IMR-90 (cell line): ENCODE results near the gene ASIC2. TPM values are rescaled to one million over a fixed set of nuclear protein-coding genes. Genes with fewer than 3 reads are reported as not detected.

Experiments
- ATAC-seq: fragments of 200-7000 bp; cut with Tn5 transposase; 2 replicates; pipeline ENCODE4 v1.9.1; 2020; ENCODE audit warnings: low read depth, mild to moderate bottlenecking, moderate library complexity
- BruUV-seq: library from RNA; stranded (reverse); fragments of 400-500 nt; replicated peaks from 2 replicates; lab custom pipeline; 2021; lab: Mats Ljungman, UMichigan
- CTCF ChIA-PET: fragments of 300-600 bp; formaldehyde crosslinking; extraction: SDS; loops from one replicate; lab custom pipeline; 2021; ENCODE audit warnings: antibody characterized with exemption; lab: Yijun Ruan, JAX
- POLR2A ChIA-PET: fragments of 300-600 bp; sonication (Branson Sonifier 250); formaldehyde crosslinking; loops from one replicate; lab custom pipeline; 2022; ENCODE audit warnings: antibody characterized with exemption; ENCODE audit not compliant: unreplicated experiment; lab: Charles Lee
- DNase-seq: peaks from one replicate; pipeline ENCODE4 v3.0.0; 2013
- H2AFZ ChIP-seq: replicated peaks from 2 replicates; pipeline ENCODE3; 2013; ENCODE audit warnings: low read length, mild to moderate bottlenecking; ENCODE audit not compliant: poor library complexity
- H2AK5ac ChIP-seq: 2 replicates; pipeline ENCODE4 v1.6.1; 2013; ENCODE audit warnings: low read depth, low read length, inconsistent platforms
- H2AK9ac ChIP-seq: replicated peaks from 2 replicates; pipeline ENCODE3; 2013; ENCODE audit warnings: mild to moderate bottlenecking, low read depth, low read length, moderate library complexity; ENCODE audit not compliant: poor library complexity
- H2BK120ac ChIP-seq: 2 replicates; pipeline ENCODE4 v1.6.1; 2013; ENCODE audit warnings: low read depth, low read length, inconsistent platforms
- H2BK15ac ChIP-seq: 3 replicates; pipeline ENCODE4 v1.6.1; 2013; ENCODE audit warnings: low read depth, low read length, inconsistent platforms
- H2BK20ac ChIP-seq: 2 replicates; pipeline ENCODE4 v1.6.1; 2013; ENCODE audit warnings: low read depth, mild to moderate bottlenecking, inconsistent platforms, low read length, moderate library complexity
- H2BK5ac ChIP-seq: 2 replicates; pipeline ENCODE4 v1.6.1; 2013; ENCODE audit warnings: mild to moderate bottlenecking, low read depth, low read length, inconsistent platforms; ENCODE audit not compliant: poor library complexity, severe bottlenecking
- H3K14ac ChIP-seq: replicated peaks from 2 replicates; pipeline ENCODE4 v1.6.1; 2013; ENCODE audit warnings: low read depth, low read length, inconsistent platforms
- H3K18ac ChIP-seq: 2 replicates; pipeline ENCODE4 v1.6.1; 2013; ENCODE audit warnings: low read depth, low read length, control low read depth
- H3K23ac ChIP-seq: 2 replicates; pipeline ENCODE4 v1.6.1; 2013; ENCODE audit warnings: low read depth, low read length, inconsistent platforms
- H3K27ac ChIP-seq: 2 replicates; pipeline ENCODE4 v1.5.1; 2013; ENCODE audit warnings: mild to moderate bottlenecking, control low read depth, low read length; ENCODE audit not compliant: insufficient read depth
- H3K27me3 ChIP-seq: 2 replicates; pipeline ENCODE4 v1.6.1; 2013; ENCODE audit warnings: low read length; ENCODE audit not compliant: control insufficient read depth, insufficient read depth
- H3K36me3 ChIP-seq: 2 replicates; pipeline ENCODE4 v1.6.1; 2013; ENCODE audit warnings: low read length, mixed read lengths; ENCODE audit not compliant: control insufficient read depth, insufficient read depth
- H3K4ac ChIP-seq: 2 replicates; pipeline ENCODE4 v1.6.1; 2013; ENCODE audit warnings: low read depth, low read length, inconsistent platforms
- H3K4me1 ChIP-seq: 2 replicates; pipeline ENCODE4 v1.6.1; 2013; ENCODE audit warnings: low read length, mixed read lengths; ENCODE audit not compliant: control insufficient read depth, insufficient read depth
- H3K4me2 ChIP-seq: 2 replicates; pipeline ENCODE4 v1.6.1; 2013; ENCODE audit warnings: low read depth, mild to moderate bottlenecking, control low read depth, low read length, moderate library complexity
- H3K4me3 ChIP-seq: 2 replicates; pipeline ENCODE4 v1.5.1; 2013; ENCODE audit warnings: low read depth, mild to moderate bottlenecking, control low read depth, low read length, moderate library complexity; ENCODE audit not compliant: insufficient read depth
- H3K56ac ChIP-seq: 2 replicates; pipeline ENCODE4 v1.6.1; 2013; ENCODE audit warnings: low read length, inconsistent platforms; ENCODE audit not compliant: insufficient read depth; ENCODE audit errors: extremely low read depth
- H3K79me1 ChIP-seq, 2 experiments: 2 replicates each; pipeline ENCODE4 v1.6.1; 2013; ENCODE audit warnings: low read length in 2 of 2, inconsistent platforms in 1 of 2, low read depth in 1 of 2
- H3K9ac ChIP-seq: 2 replicates; pipeline ENCODE4 v1.6.1; 2013; ENCODE audit warnings: low read depth, low read length, control low read depth
- H3K9me1 ChIP-seq: 2 replicates; pipeline ENCODE4 v1.6.1; 2013; ENCODE audit warnings: low read length, inconsistent platforms; ENCODE audit not compliant: insufficient read depth
- H3K9me3 ChIP-seq: 2 replicates; pipeline ENCODE4 v1.6.1; 2013; ENCODE audit warnings: low read length; ENCODE audit not compliant: control insufficient read depth, insufficient read depth
- H4K20me1 ChIP-seq: 2 replicates; pipeline ENCODE4 v1.6.1; 2013; ENCODE audit warnings: low read length, inconsistent platforms; ENCODE audit not compliant: insufficient read depth
- H4K5ac ChIP-seq: 2 replicates; pipeline ENCODE4 v1.6.1; 2013; ENCODE audit warnings: mild to moderate bottlenecking, low read depth, low read length, control low read depth
- H4K8ac ChIP-seq, 2 experiments: 2 replicates each; pipeline ENCODE4 v1.6.1; 2013; ENCODE audit warnings: low read depth in 2 of 2, low read length in 2 of 2, control low read depth in 1 of 2, inconsistent platforms in 1 of 2
- H4K91ac ChIP-seq: 2 replicates; pipeline ENCODE4 v1.6.1; 2013; ENCODE audit warnings: low read depth, low read length, inconsistent platforms; ENCODE audit not compliant: insufficient read depth
- CEBPB ChIP-seq: IDR thresholded peaks from 2 replicates; pipeline ENCODE4 v1.6.1; 2012; ENCODE audit warnings: low read depth, low read length, improper control_type of control experiment
- CHD1 ChIP-seq: IDR thresholded peaks from 2 replicates; pipeline ENCODE4 v1.6.1; 2012; ENCODE audit warnings: low read depth, low read length, improper control_type of control experiment
- CTCF ChIP-seq: conservative IDR thresholded peaks from 2 replicates; pipeline ENCODE4 v1.5.1; 2012; ENCODE audit warnings: mild to moderate bottlenecking, low read depth, low read length, improper control_type of control experiment
- POLR2A ChIP-seq: IDR thresholded peaks from 2 replicates; pipeline ENCODE4 v1.6.1; 2012; ENCODE audit warnings: mild to moderate bottlenecking, low read depth, low read length
- RAD21 ChIP-seq: IDR thresholded peaks from 2 replicates; pipeline ENCODE4 v1.6.1; 2012; ENCODE audit warnings: low read length, improper control_type of control experiment
- RCOR1 ChIP-seq: IDR thresholded peaks from 2 replicates; pipeline ENCODE4 v1.6.1; 2012; ENCODE audit warnings: mild to moderate bottlenecking, low read length, improper control_type of control experiment; ENCODE audit not compliant: insufficient replicate concordance
- WGBS, 2 experiments: methylation state at CpG; one replicate each; pipeline versions ENCODE4 v1.1.5 to v1.1.7; 2013; ENCODE audit warnings: missing lambda C conversion rate in 2 of 2; ENCODE audit not compliant: insufficient read length in 1 of 2; ENCODE audit errors: extremely low coverage in 2 of 2; 5-methylcytosine and 5-hydroxymethylcytosine counted together
- dilution Hi-C: fragments of 300-500 bp; cut with HindIII; formaldehyde crosslinking; loops from one replicate; pipeline ENCODE4 v1.14.3; 2018; ENCODE audit warnings: low sequenced_read_pairs; ENCODE audit not compliant: unreplicated experiment
- in situ Hi-C: fragments of 300-500 bp; cut with MboI; formaldehyde crosslinking; loops from 3 replicates; pipeline ENCODE4 v1.14.3; 2019; ENCODE audit warnings: low sequenced_read_pairs, inconsistent platforms, mixed read lengths
- intact Hi-C: fragments of 100-400 bp; cut with micrococcal nuclease; formaldehyde crosslinking; loops from 2 replicates; pipeline ENCODE4 v1.10.0; 2022
- polyA plus RNA-seq, 3 experiments: library from polyadenylated mRNA; depleted of rRNA; stranded (reverse); fragments of >200 nt; gene quantifications; 2 replicates each; pipeline ENCODE4 v1.2.3, GENCODE V29; 2012; ENCODE audit warnings: low replicate concordance in 1 of 3
- total RNA-seq: library from RNA; depleted of rRNA; stranded (reverse); fragments of >200 nt; gene quantifications from 2 replicates; pipeline ENCODE4 v1.2.3, GENCODE V29; 2012

ASIC2 gene
- total and polyA plus RNA-seq, 2 of the 4 experiments (the other 2 are of a cell fraction), result under 0.01 to 0.15 TPM

- dilution Hi-C loops, result no loop called here
- in situ Hi-C loops, result no loop called here
- H3K9me3 ChIP-seq, result no peaks in the 10 kb centered on the region
- no peak overlapping the region for H3K56ac ChIP-seq
- no peak for ATAC-seq
- no peak for DNase-seq
- H3K9me1 ChIP-seq, result no peaks in the 10 kb centered on the region; the same call in 1 of the 2 replicates
- no peaks in the 10 kb centered on the region for H3K36me3 ChIP-seq
- no peak overlapping the region for H4K5ac ChIP-seq
- H2BK20ac ChIP-seq, result no peak overlapping the region
- intact Hi-C loops, result no loop called here
- ChIA-PET CTCF (no interaction called here), POLR2A (no interaction called here)
- no peaks in the 10 kb centered on the region for H3K4me1 ChIP-seq
- no TSS peak for BruUV-seq
- H2AK9ac ChIP-seq, result no peak overlapping the region
- H3K4me3 ChIP-seq, result no peak overlapping the region
- no peak overlapping the region for H2AFZ ChIP-seq
- H3K18ac ChIP-seq, result no peak overlapping the region
- H3K27ac ChIP-seq, result no peak overlapping the region
- H3K27me3 ChIP-seq, result peaks cover 10% of the 10 kb centered on the region
- H4K20me1 ChIP-seq, result no peaks in the 10 kb centered on the region
- no peak overlapping the region for H2BK5ac ChIP-seq
- no peak overlapping the region for H3K4me2 ChIP-seq
- H3K79me1 ChIP-seq, result no peaks in the 10 kb centered on the region
- H3K9ac ChIP-seq, result no peak overlapping the region
- no peak overlapping the region for H4K8ac ChIP-seq
- no peak overlapping the region for H2AK5ac ChIP-seq
- H3K23ac ChIP-seq, result no peak overlapping the region
- H3K14ac ChIP-seq, result no peak overlapping the region
- TF ChIP-seq CHD1 (no peak), RCOR1 (no peak), CEBPB (no peak), CTCF (no peak), POLR2A (no peak), RAD21 (no peak)
- H2BK15ac ChIP-seq, result no peak overlapping the region
- no peak overlapping the region for H2BK120ac ChIP-seq
- H3K4ac ChIP-seq, result no peak overlapping the region
- H4K91ac ChIP-seq, result no peak overlapping the region
- WGBS, 2 experiments, result no CpG with 5 or more reads among the region's 9 CpGs
Observed at GRCh38 chr17:33192951-33193911, 99.9 kb downstream of the ASIC2 start.
